Smooth muscle cell (in vitro differentiated cells): ENCODE measurements around the gene DNAJC12. TPM values are rescaled to one million over a fixed set of nuclear protein-coding genes. Genes with fewer than 3 reads are reported as not detected.
"Not testable (repeated sequence)": the region's sequence is repeated elsewhere in the genome, so short reads cannot be mapped to it uniquely, and the experiment has no call there.

ENCODE experiments used
- DNase-seq: peaks from one replicate; lab custom pipeline; 2025; ENCODE audit not compliant: unreplicated experiment; lab: John Stamatoyannopoulos, UW
- H2AFZ ChIP-seq: fragments of 200-600 bp; sonication (generic); 2 replicates; pipeline ENCODE4 v1.6.0; 2016; ENCODE audit warnings: antibody characterized with exemption, low read depth, mild to moderate bottlenecking
- H3F3A ChIP-seq: fragments of 200-600 bp; sonication (generic); 2 replicates; pipeline ENCODE4 v1.6.0; 2017; ENCODE audit warnings: antibody characterized with exemption, low read depth
- H3K27ac ChIP-seq: fragments of 200-600 bp; sonication (generic); 2 replicates; pipeline ENCODE4 v1.5.1; 2016; ENCODE audit warnings: low read depth, mild to moderate bottlenecking
- H3K27me3 ChIP-seq: fragments of 200-600 bp; sonication (generic); 2 replicates; pipeline ENCODE4 v1.6.1; 2016; ENCODE audit warnings: low read depth, mild to moderate bottlenecking
- H3K36me3 ChIP-seq: fragments of 200-600 bp; sonication (generic); 2 replicates; pipeline ENCODE4 v1.5.1; 2016; ENCODE audit warnings: low read depth
- H3K4me1 ChIP-seq: fragments of 200-600 bp; sonication (generic); 2 replicates; pipeline ENCODE4 v1.5.1; 2016; ENCODE audit warnings: low read depth
- H3K4me2 ChIP-seq: fragments of 200-600 bp; sonication (generic); 2 replicates; pipeline ENCODE4 v1.6.0; 2016; ENCODE audit warnings: mild to moderate bottlenecking
- H3K4me3 ChIP-seq: fragments of 200-600 bp; sonication (generic); 2 replicates; pipeline ENCODE4 v1.5.1; 2016; ENCODE audit warnings: mild to moderate bottlenecking
- H3K79me2 ChIP-seq: fragments of 200-600 bp; sonication (generic); 2 replicates; pipeline ENCODE4 v1.6.0; 2016; ENCODE audit warnings: low read depth, mild to moderate bottlenecking
- H3K9ac ChIP-seq: fragments of 200-600 bp; sonication (generic); 2 replicates; pipeline ENCODE4 v1.6.0; 2016; ENCODE audit warnings: low read depth
- H3K9me3 ChIP-seq: fragments of 200-600 bp; sonication (generic); replicated peaks from 2 replicates; pipeline ENCODE4 v1.5.1; 2016; ENCODE audit warnings: low read depth
- H4K20me1 ChIP-seq: fragments of 200-600 bp; sonication (generic); 2 replicates; pipeline ENCODE4 v1.6.0; 2016; ENCODE audit warnings: low read depth
- CTCF ChIP-seq: fragments of 200-600 bp; sonication (generic); IDR thresholded peaks from 2 replicates; pipeline ENCODE4 v1.5.1; 2017; ENCODE audit warnings: borderline replicate concordance, mild to moderate bottlenecking, antibody characterized with exemption; ENCODE audit not compliant: insufficient read depth, poor library complexity, severe bottlenecking
- WGBS: methylation state at CpG from one replicate; pipeline ENCODE4 v1.1.7; 2016; ENCODE audit warnings: low lambda C conversion rate; 5-methylcytosine and 5-hydroxymethylcytosine counted together
- polyA plus RNA-seq: library from polyadenylated mRNA; unstranded; fragments of >200 nt; fragmentation: Nextera tagmentation; extraction: Ambion mirVana; gene quantifications from 2 replicates; pipeline ENCODE4 v1.2.1, GENCODE V29; 2016
- total RNA-seq: library from RNA; depleted of rRNA; stranded (reverse); fragments of >200 nt; gene quantifications from 2 replicates; pipeline ENCODE4 v1.2.3, GENCODE V29; 2014

DNAJC12 gene
- total and polyA plus RNA-seq, 2 experiments from 2014 or later: 0.82 to 2.1 TPM

- DNase-seq: no peak
- TF ChIP-seq CTCF: no peak
These were observed 2.0 kb upstream of the DNAJC12 start for GRCh38 chr10:67839951-67840350.

GRCh38 chr10:67839511-67839910, 1.5 kb upstream of the DNAJC12 start:
- not testable (repeated sequence) for H4K20me1 ChIP-seq, H3K9ac ChIP-seq, H3K4me3 ChIP-seq, H3K4me1 ChIP-seq, H3F3A ChIP-seq, H2AFZ ChIP-seq, H3K36me3 ChIP-seq, H3K4me2 ChIP-seq, H3K27me3 ChIP-seq, H3K9me3 ChIP-seq, H3K79me2 ChIP-seq, H3K27ac ChIP-seq, DNase-seq
- 94% methylated on average over 12 of the region's 12 CpGs for WGBS

More at GRCh38 chr10:67839951-67840350, 2.0 kb upstream of the DNAJC12 start:
- H3K4me2 ChIP-seq: no peak overlapping the region
- H3K4me1 ChIP-seq: no peaks in the 10 kb centered on the region
- H3K36me3 ChIP-seq: no peaks in the 10 kb centered on the region
- no peaks in the 10 kb centered on the region for H3K9me3 ChIP-seq
- 96% methylated on average over 3 of the region's 3 CpGs for WGBS
- no peak overlapping the region for H3K27ac ChIP-seq
- H4K20me1 ChIP-seq: no peaks in the 10 kb centered on the region
- H2AFZ ChIP-seq: no peak overlapping the region
- no peak overlapping the region for H3K9ac ChIP-seq
- H3F3A ChIP-seq: no peaks in the 10 kb centered on the region
- H3K4me3 ChIP-seq: no peak overlapping the region
- H3K79me2 ChIP-seq: no peaks in the 10 kb centered on the region
- H3K27me3 ChIP-seq: no peaks in the 10 kb centered on the region

- 98% methylated on average over 1 of the region's 1 CpG for WGBS
- Histone ChIP-seq H3K4me1 (no peaks in the 10 kb centered on the region), H3K4me2 (no peak overlapping the region), H3K9me3 (no peaks in the 10 kb centered on the region), H3K79me2 (no peaks in the 10 kb centered on the region), H3K27ac (no peak overlapping the region), H3K36me3 (no peaks in the 10 kb centered on the region), H3K27me3 (no peaks in the 10 kb centered on the region), H2AFZ (no peak overlapping the region), H3F3A (no peaks in the 10 kb centered on the region), H3K9ac (no peak overlapping the region), H3K4me3 (peak overlapping the region; percentile 25), H4K20me1 (no peaks in the 10 kb centered on the region)
- no peak for TF ChIP-seq CTCF
- no peak for DNase-seq
These were observed 1.0 kb downstream of the DNAJC12 start for GRCh38 chr10:67836972-67837371.

GRCh38 chr10:67836488-67836887, 1.5 kb downstream of the DNAJC12 start:
- no peak for TF ChIP-seq CTCF

GRCh38 chr10:67835541-67836394, 2.2 kb downstream of the DNAJC12 start:
- H3K36me3 ChIP-seq, H2AFZ ChIP-seq: not testable (repeated sequence)
- 89% methylated on average over 6 of the region's 6 CpGs for WGBS

More at GRCh38 chr10:67836488-67836887, 1.5 kb downstream of the DNAJC12 start:
- H3K79me2 ChIP-seq: no peaks in the 10 kb centered on the region
- no peak overlapping the region for H3K4me2 ChIP-seq
- no peak overlapping the region for H3K9ac ChIP-seq
- H3F3A ChIP-seq: no peaks in the 10 kb centered on the region
- H3K4me3 ChIP-seq: no peak overlapping the region
- WGBS: 70% methylated on average over 2 of the region's 2 CpGs
- no peaks in the 10 kb centered on the region for H3K9me3 ChIP-seq
- DNase-seq: no peak
- H4K20me1 ChIP-seq: no peaks in the 10 kb centered on the region
- H2AFZ ChIP-seq: no peak overlapping the region
- H3K4me1 ChIP-seq: no peaks in the 10 kb centered on the region
- H3K27ac ChIP-seq: no peak overlapping the region
- H3K36me3 ChIP-seq: no peaks in the 10 kb centered on the region
- no peaks in the 10 kb centered on the region for H3K27me3 ChIP-seq

More at GRCh38 chr10:67835541-67836394, 2.2 kb downstream of the DNAJC12 start:
- H3F3A ChIP-seq, H3K27me3 ChIP-seq, H3K79me2 ChIP-seq, H3K4me3 ChIP-seq, H3K27ac ChIP-seq, H4K20me1 ChIP-seq, H3K9me3 ChIP-seq, DNase-seq, H3K4me2 ChIP-seq, H3K9ac ChIP-seq, H3K4me1 ChIP-seq: not testable (repeated sequence)
